NCI-H2107 treated with DMSO at 0.1 percent for 48 hours (cell line): ENCODE measurements around the gene DQX1.

ENCODE experiments used
- DNase-seq: peaks from one replicate; lab custom pipeline; 2025; ENCODE audit not compliant: unreplicated experiment; lab: John Stamatoyannopoulos, UW

Gene DQX1

GRCh38 chr2:74512744-74513604, 13.1 kb downstream of the DQX1 start:
- DNase-seq = no peak

- no peak for DNase-seq
These were observed 14.7 kb downstream of the DQX1 start for GRCh38 chr2:74511104-74511989.

- DNase-seq = no peak
These were observed 15.8 kb downstream of the DQX1 start for GRCh38 chr2:74510272-74510671.

- DNase-seq = no peak
These were observed 18.0 kb downstream of the DQX1 start for GRCh38 chr2:74507926-74508520.

GRCh38 chr2:74507145-74507925, 18.7 kb downstream of the DQX1 start, which contains the start of gene PCGF1:
Gene PCGF1, minus strand, starts transcription at chr2:74507695. Its CDS starts 27 bp downstream, at chr2:74507668.
- peak; percentile 96 for DNase-seq

- no peak for DNase-seq
These were observed 20.4 kb downstream of the DQX1 start for GRCh38 chr2:74505448-74506246.

GRCh38 chr2:74504591-74504990, 21.4 kb downstream of the DQX1 start:
- DNase-seq = no peak

- DNase-seq = no peak
These were observed 22.2 kb downstream of the DQX1 start for GRCh38 chr2:74503506-74504475.

- DNase-seq = no peak
These were observed 23.1 kb downstream of the DQX1 start for GRCh38 chr2:74502720-74503505.

GRCh38 chr2:74502147-74502719, 23.8 kb downstream of the DQX1 start:
- DNase-seq = no peak

GRCh38 chr2:74501335-74502071, 24.5 kb downstream of the DQX1 start:
- no peak for DNase-seq

GRCh38 chr2:74500578-74500946, 25.5 kb downstream of the DQX1 start:
- no peak for DNase-seq

GRCh38 chr2:74499940-74500577, 26.0 kb downstream of the DQX1 start:
- DNase-seq = no peak

GRCh38 chr2:74499267-74499939, 26.6 kb downstream of the DQX1 start, which contains the start of gene LBX2:
Gene LBX2, minus strand, starts transcription at chr2:74499603. Its CDS starts 66 bp downstream, at chr2:74499537.
- DNase-seq = no peak

GRCh38 chr2:74498500-74499266, 27.3 kb downstream of the DQX1 start:
- no peak for DNase-seq
